Right renal pelvis (tissue), 4 donors: Measurements from ENCODE around the gene RNF215. TPM values are rescaled to one million over a fixed set of nuclear protein-coding genes. Genes with fewer than 3 reads are reported as not detected.

Experiments used
- DNase-seq, 4 donors: peaks; one replicate each; pipeline ENCODE4 v3.0.0-alpha.2; 2013; ENCODE audit warnings: low read depth in 4 of 4, low spot score in 3 of 4, missing footprints in 1 of 4
- polyA plus RNA-seq, 4 donors: library from polyadenylated mRNA; unstranded; fragments of 120-200 nt; gene quantifications; one replicate each; pipeline ENCODE4 v1.2.1, GENCODE V29; 2013; ENCODE audit not compliant: insufficient read length in 4 of 4

The RNF215 gene
- polyA plus RNA-seq = 10 to 100 TPM; 18.3 to 22.9 (median 21.8) TPM

DNA sequence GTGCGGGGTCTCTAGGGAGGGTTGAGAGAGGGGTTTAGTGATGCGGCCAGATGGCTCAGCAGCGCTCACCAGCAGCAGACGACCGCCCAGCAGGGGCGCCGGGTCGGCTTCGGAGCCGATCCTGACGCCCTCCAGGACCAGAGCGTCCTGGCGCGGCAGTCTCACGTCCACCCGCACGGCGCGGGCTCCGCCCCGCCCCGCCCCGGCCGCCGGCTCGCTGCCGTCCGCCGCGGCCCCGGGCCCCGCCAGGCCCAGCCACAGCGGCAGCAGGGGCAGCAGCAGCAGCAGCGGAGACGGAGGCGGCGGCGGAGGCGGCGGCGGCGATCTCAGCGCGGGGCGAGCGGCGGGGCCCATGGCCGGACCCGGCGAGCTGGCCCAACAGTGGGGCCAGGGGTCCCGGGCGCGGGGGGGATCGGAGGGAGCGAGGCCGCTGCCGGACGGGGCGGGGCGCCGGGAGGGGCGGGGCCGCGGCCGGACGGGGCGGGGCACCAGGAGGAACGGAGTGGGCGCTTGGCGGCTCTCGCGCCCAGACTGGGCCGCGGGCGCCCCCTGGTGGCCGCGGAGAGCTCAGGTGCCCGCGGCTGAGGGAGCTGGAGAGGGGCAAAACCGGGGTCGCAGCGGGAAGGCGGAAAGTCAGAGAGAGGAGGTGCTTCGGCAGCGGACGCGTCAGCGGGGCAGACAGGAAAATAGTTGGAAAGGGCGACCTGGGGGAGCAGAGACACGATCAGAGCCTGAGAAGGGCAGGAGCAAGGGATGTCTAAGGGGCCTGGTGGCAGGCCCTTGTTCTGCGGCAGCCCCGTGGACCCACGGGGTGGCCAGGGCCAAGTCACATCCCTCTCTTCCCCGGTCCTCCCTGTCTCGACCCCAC is at the start of gene RNF215:
Gene RNF215 (minus strand): TSS at position 452 of the 868 bp plus-strand sequence. CDS start 98 bp downstream, at position 354.
- DNase-seq = peak; percentile 61 to 81 (median 71)

DNA sequence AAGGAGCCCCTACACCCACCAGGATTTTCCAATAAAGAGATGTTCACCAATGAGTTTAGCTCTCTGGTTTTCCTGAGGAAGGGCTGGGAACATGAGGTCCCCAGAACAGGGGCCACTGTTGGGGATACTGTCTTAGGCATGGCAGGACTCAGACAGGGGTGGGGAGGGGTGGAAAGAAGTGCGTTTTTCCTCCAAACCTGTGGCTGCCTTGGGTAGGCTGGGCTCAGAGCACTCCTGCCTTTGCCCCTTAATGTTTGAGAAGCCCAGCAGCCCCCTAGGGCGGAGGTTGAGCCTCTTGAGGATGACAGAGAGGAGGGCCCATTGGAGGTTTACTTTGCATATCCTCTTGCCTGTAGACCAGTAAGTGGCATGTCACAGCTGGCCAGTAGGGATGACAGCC is 49.0 kb upstream of the RNF215 start:
- no peak for DNase-seq

DNA sequence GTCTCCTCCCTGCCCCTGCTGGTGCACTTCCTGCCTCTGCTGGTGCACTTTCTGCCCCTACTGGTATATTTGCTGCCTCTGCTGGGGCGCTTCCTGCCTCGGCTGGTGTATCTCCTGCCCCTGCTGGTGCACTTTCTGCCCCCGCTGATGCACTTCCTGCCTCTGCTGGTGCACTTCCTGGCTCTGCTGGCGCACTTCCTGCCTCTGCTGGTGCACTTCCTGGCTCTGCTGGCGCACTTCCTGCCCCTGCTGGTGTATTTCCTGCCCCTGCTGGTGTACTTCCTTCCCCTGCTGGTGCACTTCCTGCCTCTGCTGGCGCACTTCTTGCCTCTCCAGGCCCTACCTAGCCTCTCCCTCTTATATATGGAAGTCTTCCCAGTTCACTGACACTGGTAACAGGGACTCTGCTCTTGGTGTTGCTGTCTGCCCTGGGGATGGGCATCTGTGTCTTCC is 48.5 kb upstream of the RNF215 start:
- no peak for DNase-seq

DNA sequence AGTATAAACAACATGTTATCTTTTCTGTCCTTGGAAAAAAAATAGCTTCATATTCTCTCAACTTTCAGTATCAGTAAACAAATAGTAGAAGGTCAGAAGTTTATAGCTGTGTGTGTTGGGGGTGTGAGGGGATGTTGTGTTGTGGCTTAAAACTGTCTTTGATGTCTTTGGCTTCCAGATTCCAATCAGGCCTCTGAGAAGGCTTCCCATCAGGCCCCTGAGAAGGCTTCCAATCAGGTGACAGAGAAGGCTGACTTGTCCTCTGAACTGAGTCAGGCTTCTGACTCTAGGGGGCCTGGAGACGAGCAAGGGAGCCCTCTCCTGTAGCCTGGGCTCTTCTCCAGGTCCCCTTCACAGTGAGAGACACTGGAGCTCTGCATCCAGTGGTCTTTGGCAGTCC is 47.6 kb upstream of the RNF215 start:
- DNase-seq = no peak

DNA sequence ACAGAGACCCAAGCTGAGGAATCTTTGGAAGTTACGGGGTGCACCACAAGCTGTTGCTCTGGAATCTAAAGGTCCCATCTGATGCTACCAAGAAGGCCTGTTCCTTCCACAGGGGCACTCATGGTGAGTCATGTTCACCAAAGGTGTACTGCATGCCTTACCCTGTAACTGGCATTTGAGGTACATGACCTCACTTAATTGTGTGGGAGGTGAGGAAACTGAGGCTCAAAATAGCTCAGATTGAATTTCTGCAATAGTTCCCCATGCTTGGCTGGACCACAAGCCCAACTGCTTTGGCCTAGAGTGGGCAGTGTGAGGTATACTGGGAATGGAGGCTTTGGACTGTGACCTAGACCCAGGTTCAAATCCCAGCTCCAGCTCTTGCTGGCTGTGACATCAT is 46.6 kb upstream of the RNF215 start:
- DNase-seq = no peak

DNA sequence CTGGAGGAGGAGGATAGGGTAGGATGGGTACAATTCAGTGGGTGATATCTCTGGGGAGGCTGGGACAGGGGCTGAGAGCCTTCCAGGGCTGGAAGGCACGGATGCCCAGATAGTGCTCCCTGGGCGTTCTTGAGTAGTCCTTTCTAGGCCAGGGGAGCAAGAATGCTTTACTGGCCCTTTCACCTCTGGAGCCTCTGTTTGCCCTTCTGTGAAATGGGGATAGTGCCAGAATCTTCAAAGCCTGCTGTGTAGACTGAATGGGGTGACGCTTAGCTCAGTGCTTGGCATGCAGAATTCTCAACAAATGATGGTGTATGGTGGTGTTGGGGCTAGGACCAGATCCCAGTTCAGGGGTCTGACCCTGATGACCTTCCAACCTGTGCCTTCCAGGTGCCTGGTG is 46.0 kb upstream of the RNF215 start:
- no peak for DNase-seq

DNA sequence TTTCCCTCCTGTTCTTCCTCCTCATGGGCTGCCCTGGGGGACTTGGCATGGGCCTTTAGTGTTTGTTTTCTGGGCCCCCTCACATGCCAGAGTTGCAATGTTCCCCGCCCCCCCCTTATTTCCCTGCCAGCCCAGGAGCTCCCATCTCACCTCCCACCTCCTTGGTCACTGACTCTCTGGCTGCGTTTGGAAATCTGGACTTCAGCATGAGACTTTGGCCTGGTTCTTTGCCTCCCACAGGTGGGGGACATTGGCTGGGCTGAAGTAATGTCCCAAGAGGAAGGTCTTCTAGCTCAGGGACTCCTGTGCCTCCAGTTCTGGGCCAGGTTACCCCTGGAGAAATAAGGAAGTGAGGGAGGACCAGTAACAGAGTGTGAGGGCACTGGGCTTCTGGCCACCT is 45.3 kb upstream of the RNF215 start:
- no peak for DNase-seq

DNA sequence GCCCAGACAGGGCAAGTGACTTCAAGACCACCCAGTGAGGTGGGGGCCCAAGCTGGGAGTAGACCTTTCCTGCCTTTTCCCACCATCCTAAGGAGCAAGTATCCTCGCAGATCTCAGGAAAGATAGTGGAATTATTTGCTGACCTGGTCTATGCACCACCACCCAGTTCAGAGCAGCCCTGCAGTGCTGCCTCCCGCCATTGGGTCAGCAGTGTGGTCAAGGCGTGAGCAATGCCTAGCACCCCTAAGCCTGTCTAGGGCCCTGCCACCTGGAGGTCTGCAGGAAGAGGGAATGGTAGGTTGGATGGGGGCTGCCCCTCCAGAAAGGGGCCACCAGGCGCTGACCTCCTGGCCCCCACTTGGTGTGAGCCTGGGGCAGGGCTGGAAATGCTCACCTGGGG is 44.9 kb upstream of the RNF215 start:
- DNase-seq = no peak

DNA sequence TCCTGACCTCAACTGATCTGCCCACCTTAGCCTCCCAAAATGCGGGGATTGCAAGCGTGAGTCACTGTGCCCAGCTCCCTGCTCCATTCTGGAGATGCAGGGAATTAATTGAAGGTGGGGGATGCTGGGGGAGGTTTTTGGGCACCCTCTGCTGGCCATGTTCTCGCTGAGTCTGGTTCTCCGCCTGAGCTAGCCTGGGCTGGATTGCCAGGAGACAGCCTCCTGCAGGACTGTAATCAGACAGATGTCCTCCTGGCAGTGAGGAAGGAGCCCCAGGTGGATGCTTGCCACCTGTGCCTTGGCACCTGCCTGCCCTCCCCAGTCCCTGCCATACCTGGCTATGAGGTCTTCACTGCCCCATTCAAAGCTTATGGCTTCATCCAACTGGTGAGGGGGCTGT is 43.7 kb upstream of the RNF215 start:
- DNase-seq = no peak

DNA sequence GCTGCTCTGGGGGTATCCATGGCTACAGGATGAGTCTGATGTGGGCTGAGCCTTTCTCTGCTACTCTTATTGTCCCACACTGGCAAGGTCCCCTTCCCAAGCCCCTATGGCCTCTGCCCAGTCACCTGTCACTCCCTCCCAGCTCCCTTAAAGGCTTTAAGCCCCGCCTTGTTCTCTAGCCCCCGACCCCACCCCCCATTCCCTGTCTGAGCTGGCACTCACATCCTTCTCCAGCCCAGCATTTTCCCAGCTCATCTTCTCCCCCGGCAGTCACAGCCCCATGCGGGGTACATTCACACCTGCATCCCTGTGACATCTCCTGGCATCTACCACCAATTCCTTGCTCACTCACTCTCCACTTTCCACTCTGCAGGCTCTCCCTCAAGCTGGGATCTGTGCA is 42.7 kb upstream of the RNF215 start:
- DNase-seq = no peak

DNA sequence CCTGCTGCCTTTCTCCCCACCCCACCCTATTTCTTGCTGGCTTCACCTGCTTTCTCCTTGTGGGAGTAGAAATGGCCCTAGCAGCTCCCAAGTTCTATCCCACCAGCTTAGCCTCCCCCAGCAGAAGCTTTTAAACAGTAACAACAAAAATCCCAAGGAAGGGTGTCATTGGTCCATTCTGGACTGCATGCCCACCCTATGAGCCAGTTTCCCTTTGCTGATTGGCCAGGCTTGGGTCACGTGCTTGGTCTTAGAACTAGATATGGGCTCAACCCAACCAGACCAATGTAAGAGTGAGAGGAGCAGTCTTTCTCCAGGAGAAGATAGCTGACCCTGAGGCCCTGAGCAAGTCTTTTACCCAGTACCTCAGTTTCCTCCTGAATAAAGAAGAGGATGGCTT is 40.7 kb upstream of the RNF215 start:
- no peak for DNase-seq

DNA sequence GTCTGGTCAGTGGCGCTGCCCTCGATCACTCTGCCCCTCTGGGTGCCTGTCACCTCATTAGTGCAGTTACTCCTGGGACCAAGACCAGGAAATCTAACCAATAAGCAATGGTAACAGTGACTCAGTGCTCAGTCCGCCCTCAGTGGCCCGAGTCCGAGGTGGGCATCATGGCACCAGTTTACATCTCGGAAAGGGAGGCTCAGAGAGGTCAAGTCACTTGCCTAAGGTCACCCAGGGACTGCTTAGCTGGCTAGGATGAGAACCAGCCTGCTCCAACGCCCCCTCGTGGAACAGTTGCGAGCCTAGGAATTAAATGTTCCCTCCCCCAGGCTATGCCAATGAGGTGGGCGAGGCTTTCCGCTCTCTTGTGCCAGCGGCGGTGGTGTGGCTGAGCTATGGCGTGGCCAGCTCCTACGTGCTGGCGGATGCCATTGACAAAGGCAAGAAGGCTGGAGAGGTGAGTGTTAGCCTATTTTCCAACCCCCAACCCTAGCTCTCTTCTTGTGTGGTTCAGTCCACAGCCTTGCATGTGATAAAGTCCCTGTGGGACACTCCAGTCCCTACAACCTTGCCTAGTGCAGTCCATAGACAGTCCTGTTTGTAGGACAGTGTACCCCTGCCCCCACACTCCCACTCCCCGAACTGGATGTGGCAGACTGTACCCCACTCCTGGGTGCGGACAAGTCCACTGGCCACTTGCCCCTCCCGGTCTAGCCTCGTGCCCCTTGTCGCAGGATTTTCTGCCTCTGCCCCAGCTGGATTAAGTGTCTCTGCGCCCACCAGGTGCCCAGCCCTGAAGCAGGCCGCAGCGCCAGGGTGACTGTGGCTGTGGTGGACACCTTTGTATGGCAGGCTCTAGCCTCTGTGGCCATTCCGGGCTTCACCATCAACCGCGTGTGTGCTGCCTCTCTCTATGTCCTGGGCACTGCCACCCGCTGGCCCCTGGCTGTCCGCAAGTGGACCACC is 39.5 kb upstream of the RNF215 start:
- DNase-seq = peak in 3 of 4 donors; percentile 62 to 70 (median 69)

DNA sequence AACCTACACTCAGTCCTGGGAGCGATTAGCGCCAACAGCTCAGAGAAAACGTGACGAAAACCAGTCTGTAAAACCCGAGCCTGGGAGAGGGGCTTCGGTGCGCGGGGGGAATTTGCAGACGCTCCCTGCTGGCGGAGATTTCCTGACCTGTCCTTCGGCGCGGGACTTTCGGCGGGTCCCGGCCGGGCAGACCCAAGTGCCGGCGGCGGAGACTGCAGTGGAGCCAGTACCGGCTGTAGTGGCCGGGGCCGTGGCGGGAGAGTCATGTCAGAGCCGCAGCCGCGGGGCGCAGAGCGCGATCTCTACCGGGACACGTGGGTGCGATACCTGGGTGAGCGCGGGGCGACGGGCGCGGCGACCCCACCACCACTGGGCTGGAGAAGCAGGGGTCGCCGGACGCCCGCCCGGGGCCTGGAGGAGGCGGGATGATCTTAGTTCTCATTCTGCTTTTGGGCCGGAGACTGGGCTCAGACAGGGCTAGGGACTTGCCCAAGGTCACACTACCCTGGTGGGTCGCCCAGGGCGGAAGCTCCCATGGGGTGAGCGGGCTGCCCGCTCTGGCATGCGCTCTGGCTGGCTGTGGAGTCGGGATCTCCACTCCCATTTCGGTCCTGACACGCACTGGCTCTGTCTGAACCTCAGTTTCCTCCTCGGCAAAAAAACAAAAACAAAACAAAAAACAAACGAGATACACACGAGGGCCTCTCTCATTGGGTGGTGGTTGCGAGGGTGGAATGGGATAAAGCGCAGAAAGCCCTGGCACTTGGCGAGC is 38.6 kb upstream of the RNF215 start, which contains the start of gene MTFP1:
Gene MTFP1 (plus strand): TSS at position 153 of the 772 bp plus-strand sequence. CDS start 112 bp downstream, at position 265.
- peak in 1 of 4 donors; percentile 54 for DNase-seq

DNA sequence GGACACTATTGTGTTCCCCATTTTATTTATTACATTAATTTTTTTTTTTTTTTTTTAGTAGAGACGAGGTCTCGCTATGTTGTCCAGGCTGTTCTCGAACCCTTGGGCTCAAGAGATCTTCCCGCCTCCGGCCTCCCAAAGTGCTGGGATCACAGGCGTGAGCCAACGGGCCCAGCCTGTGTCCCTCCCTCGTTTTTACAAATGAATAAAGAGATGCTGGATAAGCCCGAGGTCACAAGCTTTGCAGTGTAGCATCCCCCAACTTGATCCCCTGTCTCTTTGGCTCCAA is 38.1 kb upstream of the RNF215 start:
- no peak for DNase-seq

DNA sequence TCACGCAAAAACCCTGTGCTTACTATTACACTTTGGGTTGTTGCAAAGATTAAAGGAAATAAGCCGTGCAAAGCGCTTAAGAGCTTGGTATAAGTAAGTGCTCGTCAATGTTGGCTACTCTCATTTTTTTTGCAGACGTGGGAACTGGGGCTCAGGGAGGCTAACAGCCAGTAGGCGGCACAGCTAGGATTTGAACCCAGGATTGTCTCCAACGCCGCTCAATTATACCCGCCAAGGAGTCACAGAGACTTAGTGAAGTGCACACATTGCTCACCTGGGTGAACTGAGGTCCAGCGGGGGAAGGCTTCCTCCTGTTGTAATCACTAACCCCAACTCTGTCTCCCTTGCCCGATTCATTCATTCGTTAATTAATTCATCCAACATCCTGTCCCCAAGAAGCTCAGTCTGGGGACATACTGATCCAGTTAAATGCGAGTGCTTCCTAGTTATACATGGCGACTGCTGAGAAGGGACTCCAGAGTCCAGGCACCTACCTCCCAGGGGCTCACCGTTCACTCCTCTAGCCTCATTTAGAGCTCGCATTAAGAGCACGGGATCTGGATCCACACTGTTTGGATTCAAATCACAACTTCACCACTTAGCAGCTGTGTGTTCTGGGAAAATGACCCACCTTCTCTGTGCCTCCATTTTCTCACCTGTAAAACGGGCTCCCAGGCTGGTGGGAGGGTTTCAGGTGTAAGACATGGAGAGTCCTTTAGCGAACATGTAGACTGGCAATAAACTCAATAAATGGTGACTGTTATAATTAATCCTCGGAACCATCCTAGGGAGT is 37.5 kb upstream of the RNF215 start:
- no peak for DNase-seq

DNA sequence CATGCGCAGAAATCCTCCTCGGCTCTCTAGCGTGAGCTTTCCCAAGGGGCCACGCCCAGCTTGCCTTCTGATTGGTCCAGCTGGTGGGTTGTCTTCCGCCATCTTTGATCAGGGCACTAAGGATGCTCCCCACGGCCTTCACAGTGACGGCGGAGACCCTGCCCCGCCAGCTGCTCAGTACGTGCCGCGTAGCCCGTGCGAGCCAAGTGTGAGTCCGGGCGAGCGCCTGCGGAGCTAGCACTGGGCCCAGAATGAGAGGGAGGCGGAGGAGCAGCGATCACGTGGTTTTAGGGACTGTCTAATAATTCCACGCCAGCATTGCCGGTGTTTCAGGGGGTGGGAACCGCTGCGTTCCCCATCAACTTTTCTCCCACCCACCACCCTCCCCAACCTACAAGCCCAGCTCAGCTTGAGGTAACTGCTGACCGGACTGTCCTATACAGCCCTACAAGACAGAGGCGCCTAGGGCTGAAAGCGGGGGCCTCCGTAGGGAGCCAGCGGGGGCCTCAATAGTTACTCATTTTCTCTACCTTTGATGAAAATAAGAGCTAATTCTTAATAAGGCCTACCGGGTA is 36.8 kb upstream of the RNF215 start:
- peak; percentile 97 to 100 (median 100) for DNase-seq

DNA sequence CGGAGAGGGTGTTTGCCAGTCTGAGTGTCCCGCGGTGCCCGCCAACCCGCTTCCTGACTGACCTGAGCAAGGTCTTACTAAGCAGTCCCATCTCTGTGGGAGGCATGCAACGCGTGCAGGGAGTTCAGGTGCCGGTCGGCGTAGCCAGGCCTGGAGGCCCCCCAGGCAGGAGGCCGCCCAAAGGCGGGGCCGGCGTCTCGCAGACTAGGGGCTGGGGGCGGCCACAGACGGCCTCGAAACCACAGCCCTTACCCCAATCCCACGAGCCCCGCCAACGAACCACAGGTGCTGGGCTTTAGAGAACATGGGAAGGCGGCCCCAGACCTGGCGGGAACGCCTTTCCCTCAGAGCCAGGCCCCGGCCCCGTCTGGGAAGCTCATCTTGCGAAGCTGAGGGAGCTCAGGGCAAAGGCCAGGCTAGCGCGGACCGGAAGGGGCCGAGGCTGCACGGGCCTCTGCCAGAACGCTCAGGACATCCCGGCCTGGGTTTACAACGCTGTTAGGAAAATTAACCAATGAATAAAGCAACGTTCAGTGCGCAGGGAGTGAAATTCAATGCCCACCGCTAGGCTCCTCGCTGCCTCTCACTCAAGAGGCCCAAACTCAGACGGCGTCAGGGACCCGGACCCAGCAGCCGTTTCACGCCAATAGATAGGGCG is 36.2 kb upstream of the RNF215 start:
- no peak for DNase-seq

DNA sequence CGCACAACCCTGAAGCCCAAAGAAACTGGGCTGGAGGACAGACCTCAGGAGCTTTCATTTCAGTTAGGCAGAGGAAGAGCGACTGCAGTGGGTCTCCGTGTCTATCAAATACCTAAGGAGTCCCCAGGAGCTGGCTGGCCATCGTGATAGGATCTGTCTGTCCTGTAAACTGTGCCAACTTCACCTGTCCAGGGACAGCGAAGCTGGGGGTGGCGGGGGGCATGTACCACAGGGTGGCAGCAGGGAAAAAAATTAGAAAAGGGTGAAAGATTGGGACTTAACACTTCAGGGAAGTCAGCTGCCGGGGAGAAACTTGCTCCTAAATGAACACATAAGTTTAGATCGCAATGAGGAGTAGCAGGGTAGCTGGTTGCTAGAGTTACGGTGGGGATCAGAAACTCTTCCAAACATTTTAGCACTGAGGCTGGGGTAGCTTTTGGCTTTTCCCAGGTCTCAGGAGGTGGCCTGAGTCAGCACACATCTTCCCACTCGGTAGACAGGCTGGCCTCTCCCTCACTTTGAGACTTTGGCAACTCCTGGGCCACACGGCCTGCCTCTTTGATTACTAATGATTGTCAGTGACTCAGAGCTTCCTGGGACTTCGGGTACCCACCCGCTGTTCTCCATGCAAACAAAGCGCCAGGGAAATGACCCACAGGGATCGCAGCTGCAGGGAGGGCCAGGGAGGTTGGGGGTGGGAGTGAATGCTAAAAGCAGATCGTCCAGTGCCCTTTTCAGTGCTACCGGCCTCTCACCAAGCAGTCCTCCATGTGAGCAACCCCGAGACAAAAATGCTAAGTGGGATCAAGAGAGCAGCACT is 35.5 kb upstream of the RNF215 start:
- DNase-seq = no peak
